ENCODE results near the gene ADAMTSL1.

The ADAMTSL1 gene

DNA sequence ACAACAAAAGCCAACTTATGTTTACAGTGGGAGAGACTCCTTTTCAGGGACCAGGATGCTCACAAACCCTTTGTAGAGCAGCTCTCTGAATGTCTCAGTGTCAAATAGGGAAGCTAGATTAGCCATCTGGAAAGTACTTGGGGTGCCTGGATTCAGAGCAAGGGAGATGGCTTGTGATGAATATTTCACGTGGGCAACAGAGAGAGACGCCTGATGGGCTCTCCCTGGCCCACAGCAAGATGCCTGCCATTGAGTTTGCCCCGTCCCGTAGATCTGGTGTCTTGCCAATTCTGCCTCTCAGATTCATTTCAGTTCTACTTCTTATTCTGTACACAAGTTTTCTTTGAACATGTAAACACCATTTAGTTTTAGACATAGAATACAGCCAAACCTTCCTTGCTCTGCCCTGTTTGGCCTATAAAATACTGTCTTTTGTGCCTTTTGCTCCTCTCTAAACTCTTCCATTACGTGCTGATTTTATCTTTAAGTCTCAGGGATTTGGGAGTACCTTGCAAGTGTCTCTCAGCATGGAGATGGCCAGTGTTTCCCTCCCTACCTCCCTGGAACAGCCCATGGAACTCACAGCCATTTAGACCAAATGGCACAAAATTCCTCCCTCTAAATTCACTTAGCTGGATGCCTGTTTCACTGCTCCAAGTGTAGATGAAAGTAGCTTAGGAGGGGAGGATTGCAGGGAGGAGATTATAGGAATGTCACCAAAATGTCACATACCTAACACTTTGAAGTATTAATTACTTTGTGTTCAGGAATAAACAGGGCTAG, 324.7 kb downstream of the ADAMTSL1 start:
- no peak for DNase-seq (ENCODE audit: extremely low spot score)
- TF ChIP-seq FOXK2 (IDR thresholded peaks at IDR 0.05) (no peak), FOXM1 (IDR thresholded peaks at IDR 0.05; ENCODE audit: borderline replicate concordance) (no peak), LEF1 (IDR thresholded peaks at IDR 0.05; ENCODE audit: borderline replicate concordance) (no peak), CTBP1 (IDR thresholded peaks at IDR 0.05; ENCODE audit: borderline replicate concordance) (no peak), ELF4 (IDR thresholded peaks at IDR 0.05) (no peak), TARDBP (IDR thresholded peaks at IDR 0.05) (no peak), NFRKB (IDR thresholded peaks at IDR 0.05) (no peak), ARNT (IDR thresholded peaks at IDR 0.05) (no peak), L3MBTL2 (conservative IDR thresholded peaks at IDR 0.05) (no peak), BHLHE40 (IDR thresholded peaks at IDR 0.05; ENCODE audit: borderline replicate concordance) (no peak), HDGF (IDR thresholded peaks at IDR 0.05; ENCODE audit: borderline replicate concordance) (no peak), SUZ12 (IDR thresholded peaks at IDR 0.05) (no peak), ZNF384 (IDR thresholded peaks at IDR 0.05) (no peak), FOXA1 (IDR thresholded peaks at IDR 0.05) (no peak)
- TF ChIP-seq, protein P1, sequence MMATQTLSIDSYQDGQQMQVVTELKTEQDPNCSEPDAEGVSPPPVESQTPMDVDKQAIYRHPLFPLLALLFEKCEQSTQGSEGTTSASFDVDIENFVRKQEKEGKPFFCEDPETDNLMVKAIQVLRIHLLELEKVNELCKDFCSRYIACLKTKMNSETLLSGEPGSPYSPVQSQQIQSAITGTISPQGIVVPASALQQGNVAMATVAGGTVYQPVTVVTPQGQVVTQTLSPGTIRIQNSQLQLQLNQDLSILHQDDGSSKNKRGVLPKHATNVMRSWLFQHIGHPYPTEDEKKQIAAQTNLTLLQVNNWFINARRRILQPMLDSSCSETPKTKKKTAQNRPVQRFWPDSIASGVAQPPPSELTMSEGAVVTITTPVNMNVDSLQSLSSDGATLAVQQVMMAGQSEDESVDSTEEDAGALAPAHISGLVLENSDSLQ (IDR thresholded peaks at IDR 0.05): no peak
- ChIA-PET CTCF (interaction anchor here (2.0 kb wide), 1 partner anchor 8 kb away, joined by 6 read pairs; no protein-coding TSS in a partner anchor), POLR2A (no interaction called here)

DNA sequence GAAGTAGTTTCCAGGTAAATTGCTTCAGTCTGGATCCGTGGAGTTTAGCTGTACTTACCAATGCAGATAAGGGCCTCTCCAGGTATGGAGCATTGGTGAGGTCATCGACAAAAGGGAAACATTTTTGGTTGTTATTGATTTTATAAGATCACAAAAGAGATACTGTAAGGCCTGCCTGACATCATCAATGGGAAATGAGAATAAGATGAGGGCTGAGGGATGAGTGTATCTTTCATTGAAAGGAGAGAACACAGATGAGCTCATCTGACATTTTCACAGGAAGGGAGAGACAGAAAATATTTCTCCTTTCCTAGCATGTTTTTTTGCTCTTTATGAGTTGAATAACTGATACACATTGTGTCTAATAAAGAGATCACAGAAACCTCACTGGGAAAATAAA, 325.5 kb downstream of the ADAMTSL1 start:
- no peak for TF ChIP-seq LEF1 (IDR thresholded peaks at IDR 0.05; ENCODE audit: borderline replicate concordance)
- TF ChIP-seq FOXA1 (IDR thresholded peaks at IDR 0.05): no peak
- no peak for TF ChIP-seq ZNF384 (IDR thresholded peaks at IDR 0.05)
- TF ChIP-seq BHLHE40 (IDR thresholded peaks at IDR 0.05; ENCODE audit: borderline replicate concordance): no peak
- no peak for TF ChIP-seq NFRKB (IDR thresholded peaks at IDR 0.05)
- CTCF ChIA-PET: interaction anchor here (2.0 kb wide), 1 partner anchor 8 kb away, joined by 6 read pairs; no protein-coding TSS in a partner anchor
- no peak for DNase-seq (ENCODE audit: extremely low spot score)
- POLR2A ChIA-PET: no interaction called here

DNA sequence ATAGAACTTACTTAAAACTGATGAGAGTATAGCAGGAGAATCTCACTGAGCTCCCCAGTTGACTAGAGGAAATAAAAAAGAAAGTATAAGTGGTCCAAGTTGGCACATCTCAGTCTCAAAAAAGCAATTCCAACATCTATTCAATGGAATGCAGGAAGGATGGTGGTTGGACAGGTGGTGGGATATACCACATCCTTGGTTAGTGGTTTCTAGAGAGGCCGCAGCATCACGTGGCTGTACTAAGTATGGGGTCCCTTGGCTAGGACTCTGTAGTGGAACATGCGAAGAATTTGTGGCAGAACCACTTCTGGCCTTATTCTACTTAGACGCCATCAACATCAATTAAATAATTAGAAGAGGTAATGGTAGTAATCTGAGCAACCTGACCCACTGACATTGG, 326.6 kb downstream of the ADAMTSL1 start:
- TF ChIP-seq NFRKB (IDR thresholded peaks at IDR 0.05): no peak
- DNase-seq (ENCODE audit: extremely low spot score): no peak
- ChIA-PET POLR2A (no interaction called here), CTCF (interaction anchor here (2.0 kb wide), 1 partner anchor 9 kb away, joined by 6 read pairs; no protein-coding TSS in a partner anchor)

DNA sequence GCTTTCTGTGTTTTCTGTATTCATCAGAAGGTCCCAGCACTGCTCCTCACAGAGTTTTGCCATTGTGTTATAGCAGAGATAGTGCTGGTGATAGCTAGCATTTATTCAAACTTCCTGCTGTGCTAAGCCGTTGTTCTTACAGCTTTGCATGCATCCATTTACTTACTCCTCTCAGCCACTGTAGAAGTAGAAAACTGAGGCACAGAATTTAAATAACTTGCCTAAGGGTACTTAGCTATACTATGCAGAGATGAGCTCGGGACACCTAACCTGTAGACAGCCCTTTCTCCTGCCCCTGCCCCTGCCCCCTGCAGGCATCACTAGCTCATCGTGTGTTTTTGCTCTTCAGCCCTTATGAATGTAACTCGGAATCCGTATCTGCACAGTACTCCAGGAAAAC, 331.4 kb downstream of the ADAMTSL1 start:
- DNase-seq (ENCODE audit: extremely low spot score): no peak
- TF ChIP-seq CTBP1 (IDR thresholded peaks at IDR 0.05; ENCODE audit: borderline replicate concordance) (no peak), FOXK2 (IDR thresholded peaks at IDR 0.05) (no peak), SP1 (IDR thresholded peaks at IDR 0.05) (no peak), BHLHE40 (IDR thresholded peaks at IDR 0.05; ENCODE audit: borderline replicate concordance) (no peak), SUZ12 (IDR thresholded peaks at IDR 0.05) (no peak), LEF1 (IDR thresholded peaks at IDR 0.05; ENCODE audit: borderline replicate concordance) (no peak), ARNT (IDR thresholded peaks at IDR 0.05) (no peak), TARDBP (IDR thresholded peaks at IDR 0.05) (no peak), HDGF (IDR thresholded peaks at IDR 0.05; ENCODE audit: borderline replicate concordance) (no peak), ZNF384 (IDR thresholded peaks at IDR 0.05) (no peak)
- TF ChIP-seq, protein P1 (IDR thresholded peaks at IDR 0.05): no peak
- CTCF ChIA-PET: interaction anchor here (1.0 kb wide), 1 partner anchor 11 kb away, joined by 3 read pairs; no protein-coding TSS in a partner anchor
- POLR2A ChIA-PET: no interaction called here

DNA sequence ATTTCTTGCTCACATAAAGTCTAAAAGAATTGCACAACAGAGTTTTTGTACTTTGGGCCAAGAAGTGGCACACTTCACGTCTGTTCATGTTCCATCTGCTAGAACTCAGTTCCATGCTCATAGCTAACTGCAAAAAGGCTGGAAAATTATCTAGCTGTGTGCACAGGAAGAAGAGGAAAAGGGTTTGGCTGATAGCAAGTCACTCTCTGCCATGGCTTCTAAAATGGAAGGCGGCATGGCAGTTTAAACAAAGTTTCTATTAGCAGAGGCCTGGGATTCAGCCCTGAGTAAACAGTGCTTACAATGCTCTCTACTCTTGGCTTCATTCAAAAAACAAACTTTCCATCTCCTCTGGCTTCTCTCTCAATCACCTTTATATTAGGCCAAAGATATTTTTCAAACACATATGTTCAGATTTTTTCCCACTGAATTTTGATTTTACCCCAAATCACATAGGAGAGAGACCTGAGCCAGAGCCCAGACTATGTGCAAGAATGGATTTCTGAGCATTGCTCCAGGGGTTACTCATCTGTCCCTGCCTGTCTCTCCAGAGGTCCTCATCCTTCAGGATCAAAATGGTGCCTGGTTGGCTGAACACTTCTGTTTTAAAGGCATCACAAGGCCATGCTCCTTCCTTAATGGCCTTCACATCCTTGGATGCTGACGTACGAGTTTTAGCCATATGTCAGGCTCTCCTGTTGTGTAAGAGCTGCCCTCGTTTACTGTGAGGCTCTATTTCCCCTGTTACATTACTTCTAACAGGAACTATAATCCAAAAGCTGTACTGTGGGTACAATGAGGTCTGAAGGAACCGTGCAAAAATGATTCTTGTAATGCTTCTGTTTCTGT, 332.5 kb downstream of the ADAMTSL1 start:
- ChIA-PET POLR2A (no interaction called here), CTCF (interaction anchor here (1.0 kb wide), 1 partner anchor 12 kb away, joined by 3 read pairs; no protein-coding TSS in a partner anchor)
- DNase-seq (ENCODE audit: extremely low spot score): no peak
- TF ChIP-seq ZNF384 (IDR thresholded peaks at IDR 0.05): no peak
- no peak for TF ChIP-seq HDGF (IDR thresholded peaks at IDR 0.05; ENCODE audit: borderline replicate concordance)
- no peak for TF ChIP-seq TARDBP (IDR thresholded peaks at IDR 0.05)
- no peak for TF ChIP-seq CTBP1 (IDR thresholded peaks at IDR 0.05; ENCODE audit: borderline replicate concordance)
- TF ChIP-seq FOXK2 (IDR thresholded peaks at IDR 0.05): no peak
- TF ChIP-seq FOXM1 (IDR thresholded peaks at IDR 0.05; ENCODE audit: borderline replicate concordance): no peak

DNA sequence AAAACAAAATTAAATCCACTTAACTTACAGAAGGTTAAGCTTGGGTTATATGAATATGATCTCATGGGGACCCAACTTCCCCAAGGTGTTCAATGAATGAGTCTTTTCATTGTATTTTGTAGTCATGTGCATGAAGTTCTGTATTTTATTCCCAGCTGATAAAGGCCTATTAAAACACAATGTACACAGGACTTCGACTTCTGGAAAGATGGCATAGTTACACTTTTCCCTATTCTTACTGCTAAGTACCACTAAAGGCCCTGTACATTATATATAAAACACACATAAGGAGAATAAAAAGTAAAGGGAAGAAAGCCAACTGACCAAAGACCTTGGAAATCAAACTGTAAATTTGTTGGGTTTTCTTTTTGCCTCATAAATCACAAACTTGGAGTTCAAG, 336.6 kb downstream of the ADAMTSL1 start:
- ChIA-PET POLR2A (no interaction called here), CTCF (interaction anchor here (0.6 kb wide), 1 partner anchor 397 kb away, joined by 3 read pairs; no protein-coding TSS in a partner anchor)
- no peak for TF ChIP-seq BHLHE40 (IDR thresholded peaks at IDR 0.05; ENCODE audit: borderline replicate concordance)
- TF ChIP-seq ELF4 (IDR thresholded peaks at IDR 0.05): no peak
- TF ChIP-seq NFRKB (IDR thresholded peaks at IDR 0.05): no peak
- no peak for DNase-seq (ENCODE audit: extremely low spot score)

DNA sequence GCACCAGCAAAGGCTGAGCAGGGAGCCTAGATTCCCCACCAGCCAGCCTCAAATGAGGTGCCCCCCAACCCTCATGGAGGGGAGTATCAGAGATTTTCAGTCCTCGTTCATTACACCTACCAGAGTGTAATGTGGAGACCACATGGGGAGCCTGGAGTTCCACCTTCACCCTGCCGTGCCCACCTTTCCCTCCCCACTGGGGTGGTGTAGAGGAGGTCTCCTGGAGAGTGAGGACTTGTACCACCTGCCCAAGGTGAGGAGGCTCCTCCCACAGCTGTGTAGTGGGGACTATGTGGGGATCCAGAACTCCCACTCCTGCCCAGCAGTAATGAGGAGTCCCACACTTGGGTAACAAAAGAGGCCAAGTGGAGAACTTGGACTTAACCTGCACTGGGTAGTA, 337.2 kb downstream of the ADAMTSL1 start:
- TF ChIP-seq CTBP1 (IDR thresholded peaks at IDR 0.05; ENCODE audit: borderline replicate concordance): no peak
- ChIA-PET POLR2A (no interaction called here), CTCF (no interaction called here)
- DNase-seq (ENCODE audit: extremely low spot score): no peak

All from HEK293T (cell line).